NCI-H748 (cell line): Measurements from ENCODE around the gene MED13L.
"Not testable (repeated sequence)": the region's sequence is repeated elsewhere in the genome, so short reads cannot be mapped to it uniquely, and the experiment has no call there.

Experiments
- DNase-seq: peaks from one replicate; lab custom pipeline; 2025; ENCODE audit not compliant: unreplicated experiment; lab: John Stamatoyannopoulos, UW

Gene MED13L

GRCh38 chr12:116303929-116304328, 26.4 kb upstream of the MED13L start:
- DNase-seq: no peak

- DNase-seq: no peak
Measured at GRCh38 chr12:116303066-116303465, 25.6 kb upstream of the MED13L start.

DNA sequence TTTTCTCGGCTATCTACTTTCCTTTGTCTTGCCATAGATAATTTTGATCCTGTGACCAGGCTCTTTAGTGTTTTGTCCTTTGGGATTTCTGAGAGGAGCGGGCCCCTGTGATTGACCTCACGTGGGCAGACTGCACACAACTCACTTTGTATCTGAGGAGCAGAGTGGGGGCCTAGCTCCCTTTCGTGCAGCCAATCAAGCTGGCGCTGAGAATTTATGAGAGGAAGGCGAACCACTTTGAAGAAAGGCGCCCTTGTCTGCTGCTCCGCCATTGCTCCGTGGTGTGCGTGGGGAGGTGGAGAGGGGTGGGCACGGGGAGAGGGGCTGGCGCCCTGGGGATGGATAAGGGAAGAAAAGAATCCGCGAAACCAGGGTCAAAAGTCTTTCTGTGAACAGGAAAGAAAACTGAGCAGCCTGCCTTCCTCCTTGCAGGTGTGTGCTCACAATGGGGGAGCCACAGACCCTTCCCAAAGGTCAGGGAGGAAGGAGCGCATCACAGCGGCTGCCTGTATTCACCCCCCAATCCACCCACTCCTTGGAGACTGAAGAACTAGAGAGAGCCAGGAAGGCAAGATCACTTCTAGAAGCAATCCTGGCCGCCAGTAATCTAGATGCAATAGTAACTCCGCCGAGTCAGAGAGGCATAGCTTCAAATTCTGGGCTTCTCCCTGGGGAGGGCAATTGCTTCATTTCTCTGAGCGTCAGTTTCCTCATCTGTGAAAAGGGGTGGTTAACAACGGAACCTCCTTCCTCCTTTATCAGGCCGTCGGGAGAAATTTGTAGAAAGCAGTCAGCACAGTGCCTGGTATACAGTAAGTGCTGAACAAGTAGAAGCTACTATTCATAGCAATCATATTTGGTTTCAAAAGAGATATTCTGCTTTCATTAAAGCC, 24.9 kb upstream of the MED13L start:
- DNase-seq: no peak

DNA sequence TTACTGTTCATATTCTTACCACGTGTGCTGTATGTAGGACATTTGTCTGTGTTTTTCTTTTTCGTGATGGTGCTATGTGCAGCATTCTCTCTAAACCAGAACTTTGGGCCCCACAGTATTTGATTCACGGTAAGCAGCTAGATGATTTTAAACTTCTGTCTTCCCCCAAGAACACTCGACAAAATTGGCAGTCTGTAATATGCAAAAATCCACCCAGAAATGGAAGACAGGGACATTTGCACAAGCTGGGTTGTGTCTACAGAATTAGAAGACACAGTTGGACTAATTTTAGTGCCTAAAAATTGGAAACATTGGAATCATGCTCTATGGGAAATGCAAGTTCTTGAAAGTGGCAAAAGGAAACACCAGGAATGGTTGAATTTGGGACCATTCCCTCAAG, 24.1 kb upstream of the MED13L start:
- no peak for DNase-seq

- no peak for DNase-seq
Measured at GRCh38 chr12:116299665-116300328, 22.3 kb upstream of the MED13L start.

- DNase-seq: peak; percentile 61
Measured at GRCh38 chr12:116299064-116299463, 21.6 kb upstream of the MED13L start.

- no peak for DNase-seq
Measured at GRCh38 chr12:116298578-116298977, 21.1 kb upstream of the MED13L start.

GRCh38 chr12:116297224-116297834, 19.8 kb upstream of the MED13L start:
- DNase-seq: no peak

GRCh38 chr12:116295327-116296263, 18.1 kb upstream of the MED13L start:
- DNase-seq: no peak

DNA sequence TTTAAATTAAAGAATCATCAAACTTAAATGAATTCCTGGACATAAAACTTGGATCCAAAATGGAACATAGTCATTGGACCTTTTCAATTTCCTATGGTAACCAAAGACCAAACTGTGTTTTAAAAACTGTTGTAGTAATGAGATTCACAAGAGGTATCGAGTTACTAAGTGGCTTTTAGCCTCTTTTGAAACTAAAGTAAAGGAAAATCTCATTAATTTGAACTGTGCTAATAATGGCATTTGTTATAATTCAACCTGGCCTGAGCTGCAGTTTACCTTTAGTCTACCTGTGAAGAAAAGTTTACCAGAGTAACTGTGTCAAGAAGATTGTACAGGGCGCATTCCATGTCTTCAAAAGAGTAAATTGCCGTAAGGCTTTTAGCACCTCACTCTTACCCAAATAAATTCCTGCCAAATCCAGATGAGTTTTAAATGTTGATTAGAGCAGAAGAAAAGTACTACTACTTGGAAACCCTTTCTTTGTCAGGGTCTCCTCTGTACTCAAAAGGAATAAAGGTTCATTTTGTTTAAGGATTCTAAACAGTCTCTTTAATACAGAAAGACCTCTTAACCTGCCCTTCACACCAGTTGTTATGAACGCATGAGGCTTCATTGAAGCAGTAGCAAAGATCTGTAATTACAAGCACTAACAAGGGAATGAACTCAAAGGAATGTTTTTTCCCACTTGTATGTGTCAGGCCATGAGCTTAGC, 17.1 kb upstream of the MED13L start:
- DNase-seq: peak; percentile 52

DNA sequence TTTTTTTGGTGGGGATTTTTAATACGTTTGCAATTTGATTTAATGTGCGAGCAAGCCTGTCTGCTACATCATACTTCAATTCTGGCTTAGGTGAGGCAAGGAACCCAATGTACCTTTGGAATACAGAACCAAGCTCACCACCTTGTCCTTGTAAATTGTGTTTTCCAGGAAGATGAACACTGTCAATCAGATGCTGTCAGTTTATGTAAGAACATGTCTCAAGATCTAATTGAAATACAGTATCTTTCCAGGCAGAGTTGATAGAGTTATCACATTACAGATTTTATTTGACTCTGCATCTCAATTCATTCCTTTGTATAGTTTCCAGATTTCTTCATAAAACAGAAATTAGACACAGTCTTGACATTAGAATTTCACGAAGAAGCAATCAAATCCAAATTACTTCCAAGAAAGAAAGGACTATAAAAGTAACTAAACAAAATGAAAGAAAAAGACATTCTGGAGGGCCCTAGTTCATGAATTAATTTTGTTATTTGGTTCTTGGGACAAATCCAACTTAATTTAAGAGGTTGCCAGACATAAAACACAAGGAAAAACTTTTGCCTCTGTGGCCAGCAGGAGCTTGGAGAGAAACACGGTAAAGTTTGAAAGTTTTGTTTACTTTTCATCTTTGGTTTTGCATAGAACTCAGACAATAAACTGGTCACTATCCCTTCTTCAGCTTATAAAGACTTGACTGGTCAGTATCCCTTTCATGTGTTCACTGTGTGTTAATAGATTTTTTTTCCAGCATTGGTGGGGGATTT, 16.4 kb upstream of the MED13L start:
- no peak for DNase-seq

GRCh38 chr12:116291218-116291617, 13.7 kb upstream of the MED13L start:
- DNase-seq: no peak

GRCh38 chr12:116288735-116289134, 11.2 kb upstream of the MED13L start:
- no peak for DNase-seq

DNA sequence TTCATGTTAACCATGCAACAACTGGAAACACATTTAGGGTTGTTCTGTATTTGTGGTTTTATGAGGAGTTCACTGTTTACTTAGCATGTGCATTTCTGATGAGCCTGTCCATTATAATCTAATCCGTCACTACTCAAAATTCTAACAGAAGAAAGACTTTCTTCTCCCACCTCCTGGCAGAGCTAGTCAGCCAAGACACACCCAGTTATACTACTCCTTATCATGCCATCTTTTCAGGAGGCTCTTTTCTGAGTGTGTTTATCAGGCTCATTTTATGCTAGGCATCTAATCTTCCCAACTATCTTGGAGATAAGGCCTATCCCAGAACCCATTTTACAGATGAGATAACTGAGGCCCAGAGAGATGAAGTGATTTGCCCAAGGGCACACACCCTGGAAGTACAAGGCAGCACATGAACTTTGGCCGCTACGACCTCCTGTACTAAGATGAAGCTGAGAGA, 10.4 kb upstream of the MED13L start:
- no peak for DNase-seq

DNA sequence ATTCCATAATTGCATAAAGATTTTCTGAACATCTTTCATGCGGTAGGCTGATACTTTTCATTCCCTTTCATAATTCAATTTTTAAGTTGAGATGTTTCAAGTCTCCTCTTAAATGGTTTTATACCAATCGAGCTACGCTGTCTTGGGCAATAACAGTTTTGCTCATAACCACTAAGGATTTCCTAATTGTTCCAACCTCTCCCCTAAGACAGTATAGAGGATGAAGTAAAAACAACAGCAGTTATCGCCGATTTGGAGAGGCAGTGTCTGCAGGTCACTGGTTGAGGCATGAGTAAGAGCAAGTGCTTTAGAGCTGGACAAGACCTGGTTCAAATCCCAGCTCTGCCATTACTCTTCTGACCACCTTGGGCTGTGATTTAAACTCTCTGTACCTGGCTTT, 6.9 kb upstream of the MED13L start:
- no peak for DNase-seq

GRCh38 chr12:116283881-116284280, 6.4 kb upstream of the MED13L start:
- not testable (repeated sequence) for DNase-seq

DNA sequence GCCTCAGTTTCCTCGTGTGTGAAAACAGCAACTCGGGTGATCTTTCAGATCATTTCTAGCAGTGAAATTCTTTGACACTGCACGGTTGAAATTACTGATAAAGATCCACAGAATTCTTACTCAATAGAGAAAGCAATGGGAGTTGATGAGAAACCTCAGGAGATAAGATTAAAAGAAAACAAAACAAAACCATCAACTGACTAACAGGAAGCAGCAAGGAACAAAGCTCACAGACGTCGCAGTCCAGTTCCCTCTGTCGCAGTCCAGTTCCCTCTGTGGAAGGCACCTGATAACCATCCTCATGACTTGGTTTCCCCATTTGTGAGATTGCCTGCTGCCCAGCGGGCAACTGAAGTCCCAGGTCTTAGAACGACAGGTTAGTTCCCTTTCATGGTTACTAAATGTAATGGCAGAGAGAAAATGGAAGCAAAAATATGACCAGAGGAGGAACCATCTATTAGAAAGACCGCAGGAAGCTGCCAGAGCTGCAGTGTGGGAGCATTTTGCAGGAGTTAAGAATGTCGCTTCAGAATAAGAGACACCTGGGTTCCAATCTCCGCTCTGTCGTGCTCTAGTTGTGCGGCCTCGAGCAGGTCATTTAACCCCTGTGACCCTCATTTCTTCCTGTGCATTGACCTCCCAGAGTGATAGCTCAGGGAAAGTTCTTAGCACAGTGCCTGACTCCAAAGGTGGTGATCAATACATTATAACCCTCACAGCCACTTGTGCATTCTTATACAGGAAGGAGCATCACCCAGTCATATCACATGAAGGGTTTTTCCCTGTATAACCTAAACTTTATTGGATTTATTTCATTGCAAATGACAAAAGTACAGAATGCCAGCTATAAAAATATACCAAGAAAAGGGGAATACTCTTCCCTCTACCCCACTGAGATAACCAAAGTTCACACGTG, 5.1 kb upstream of the MED13L start:
- no peak for DNase-seq

DNA sequence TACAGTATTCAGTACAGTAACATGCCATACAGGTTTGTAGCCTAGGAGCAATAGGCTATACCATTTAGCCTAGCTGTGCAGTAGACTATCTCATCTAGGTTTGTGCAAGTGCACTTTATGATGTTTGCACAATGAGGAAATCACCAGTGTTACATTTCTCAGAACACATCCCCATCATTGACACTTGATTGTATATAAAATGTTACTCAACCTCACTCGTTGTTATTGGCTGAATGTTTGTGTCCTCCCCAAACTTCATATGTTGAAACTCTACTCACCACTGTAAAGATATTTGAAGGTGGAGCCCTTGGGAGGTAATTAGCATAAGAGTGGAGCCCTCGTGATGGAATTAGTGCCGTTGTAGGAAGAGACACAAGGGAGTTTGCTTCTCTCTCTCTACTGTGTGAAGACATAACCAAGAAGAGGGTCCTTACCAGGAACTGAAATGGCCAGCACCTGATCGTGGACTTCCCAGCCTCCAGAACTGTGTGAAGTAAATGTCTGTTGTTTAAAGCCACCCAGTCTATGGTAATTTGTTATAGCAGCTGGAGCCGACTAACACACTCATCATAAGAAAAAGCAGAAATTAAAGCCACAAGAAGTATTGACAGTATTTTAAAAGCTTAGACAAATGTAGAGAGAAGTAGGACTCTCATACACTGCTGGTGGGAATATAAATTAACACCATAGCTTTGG, 3.2 kb upstream of the MED13L start:
- no peak for DNase-seq
